ENCODE measurements around the gene METTL15.

METTL15 gene

GRCh38 chr11:28108958-28109357, 770 bp downstream of the METTL15 start:
- POLR2A ChIA-PET: interaction anchor here (1.2 kb wide), 1 partner anchor 602 kb away, joined by 3 read pairs; the partner anchor contains the start of gene LIN7C
- CTCF ChIA-PET: no interaction called here
- TF ChIP-seq ARNT (IDR thresholded peaks at IDR 0.05) (no peak), ELF4 (IDR thresholded peaks at IDR 0.05) (no peak), TARDBP (IDR thresholded peaks at IDR 0.05) (no peak)
- DNase-seq (ENCODE audit: extremely low spot score): no peak

- POLR2A ChIA-PET: interaction anchor here (1.0 kb wide), 2 partner anchors 31 to 391 kb away, joined by 3 read pairs; no protein-coding TSS in a partner anchor
- TF ChIP-seq ELF4 (IDR thresholded peaks at IDR 0.05) (peak; percentile 57; the same call in 1 of the 2 replicates), ZNF384 (IDR thresholded peaks at IDR 0.05) (no peak), NFRKB (IDR thresholded peaks at IDR 0.05) (peak; percentile 44; the same call in 1 of the 2 replicates), SP1 (IDR thresholded peaks at IDR 0.05) (no peak), CTBP1 (IDR thresholded peaks at IDR 0.05; ENCODE audit: borderline replicate concordance) (peak; percentile 70; the same call in 1 of the 2 replicates)
- CTCF ChIA-PET: no interaction called here
- peak; percentile 62 for DNase-seq (ENCODE audit: extremely low spot score)
Observed at GRCh38 chr11:28110108-28110820, 2.1 kb downstream of the METTL15 start.

DNA sequence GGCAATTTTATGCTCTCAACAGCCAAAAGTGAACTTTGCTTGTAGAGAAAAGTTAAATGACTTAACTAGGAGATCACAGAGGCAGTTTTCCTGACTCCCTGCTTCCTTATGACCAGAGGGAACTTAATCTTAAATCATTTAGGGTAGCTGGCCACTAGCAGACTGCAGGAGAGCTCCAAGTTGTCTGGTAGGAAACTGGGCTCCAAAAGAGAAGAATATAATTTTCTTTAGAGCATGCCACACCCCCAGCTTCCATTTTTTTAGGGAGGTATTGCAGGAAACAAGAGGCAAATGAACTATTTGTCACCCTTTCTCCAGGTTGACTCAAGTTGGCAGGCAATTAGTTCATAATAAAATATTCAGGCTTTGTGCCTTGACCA, 2.6 kb downstream of the METTL15 start:
- DNase-seq (ENCODE audit: extremely low spot score): no peak

GRCh38 chr11:28114116-28114515, 5.9 kb downstream of the METTL15 start:
- DNase-seq (ENCODE audit: extremely low spot score): no peak
- ChIA-PET POLR2A (no interaction called here), CTCF (no interaction called here)
- TF ChIP-seq CTBP1 (IDR thresholded peaks at IDR 0.05; ENCODE audit: borderline replicate concordance): no peak
- TF ChIP-seq BHLHE40 (IDR thresholded peaks at IDR 0.05; ENCODE audit: borderline replicate concordance): no peak
- no peak for TF ChIP-seq ZNF384 (IDR thresholded peaks at IDR 0.05)
- TF ChIP-seq HDGF (IDR thresholded peaks at IDR 0.05; ENCODE audit: borderline replicate concordance): no peak
- no peak for TF ChIP-seq L3MBTL2 (conservative IDR thresholded peaks at IDR 0.05)
- no peak for TF ChIP-seq FOXA1 (IDR thresholded peaks at IDR 0.05)
- TF ChIP-seq NFRKB (IDR thresholded peaks at IDR 0.05): no peak
- TF ChIP-seq FOXM1 (IDR thresholded peaks at IDR 0.05; ENCODE audit: borderline replicate concordance): no peak
- no peak for TF ChIP-seq FOXK2 (IDR thresholded peaks at IDR 0.05)
- no peak for TF ChIP-seq ELF4 (IDR thresholded peaks at IDR 0.05)
- no peak for TF ChIP-seq TARDBP (IDR thresholded peaks at IDR 0.05)
- no peak for TF ChIP-seq SP1 (IDR thresholded peaks at IDR 0.05)

More for the DNA sequence above, 2.6 kb downstream of the METTL15 start:
- ChIA-PET POLR2A (interaction anchor here (1.0 kb wide), 1 partner anchor 392 kb away, joined by 3 read pairs; no protein-coding TSS in a partner anchor), CTCF (no interaction called here)
- TF ChIP-seq LEF1 (IDR thresholded peaks at IDR 0.05; ENCODE audit: borderline replicate concordance): no peak
- TF ChIP-seq SUZ12 (IDR thresholded peaks at IDR 0.05): no peak
- no peak for TF ChIP-seq FOXM1 (IDR thresholded peaks at IDR 0.05; ENCODE audit: borderline replicate concordance)
- no peak for TF ChIP-seq CTBP1 (IDR thresholded peaks at IDR 0.05; ENCODE audit: borderline replicate concordance)
- no peak for TF ChIP-seq ZNF384 (IDR thresholded peaks at IDR 0.05)
- no peak for TF ChIP-seq HDGF (IDR thresholded peaks at IDR 0.05; ENCODE audit: borderline replicate concordance)
- TF ChIP-seq BHLHE40 (IDR thresholded peaks at IDR 0.05; ENCODE audit: borderline replicate concordance): no peak
- TF ChIP-seq, protein P1, sequence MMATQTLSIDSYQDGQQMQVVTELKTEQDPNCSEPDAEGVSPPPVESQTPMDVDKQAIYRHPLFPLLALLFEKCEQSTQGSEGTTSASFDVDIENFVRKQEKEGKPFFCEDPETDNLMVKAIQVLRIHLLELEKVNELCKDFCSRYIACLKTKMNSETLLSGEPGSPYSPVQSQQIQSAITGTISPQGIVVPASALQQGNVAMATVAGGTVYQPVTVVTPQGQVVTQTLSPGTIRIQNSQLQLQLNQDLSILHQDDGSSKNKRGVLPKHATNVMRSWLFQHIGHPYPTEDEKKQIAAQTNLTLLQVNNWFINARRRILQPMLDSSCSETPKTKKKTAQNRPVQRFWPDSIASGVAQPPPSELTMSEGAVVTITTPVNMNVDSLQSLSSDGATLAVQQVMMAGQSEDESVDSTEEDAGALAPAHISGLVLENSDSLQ (IDR thresholded peaks at IDR 0.05): no peak
- no peak for TF ChIP-seq ARNT (IDR thresholded peaks at IDR 0.05)
- no peak for TF ChIP-seq FOXK2 (IDR thresholded peaks at IDR 0.05)
- TF ChIP-seq ELF4 (IDR thresholded peaks at IDR 0.05): no peak
- TF ChIP-seq SP1 (IDR thresholded peaks at IDR 0.05): no peak
- TF ChIP-seq NFRKB (IDR thresholded peaks at IDR 0.05): no peak
- no peak for TF ChIP-seq FOXA1 (IDR thresholded peaks at IDR 0.05)
- TF ChIP-seq TARDBP (IDR thresholded peaks at IDR 0.05): no peak
- TF ChIP-seq L3MBTL2 (conservative IDR thresholded peaks at IDR 0.05): no peak

- no peak for DNase-seq (ENCODE audit: extremely low spot score)
- no peak for TF ChIP-seq ELF4 (IDR thresholded peaks at IDR 0.05)
- no peak for TF ChIP-seq SP1 (IDR thresholded peaks at IDR 0.05)
- TF ChIP-seq CTBP1 (IDR thresholded peaks at IDR 0.05; ENCODE audit: borderline replicate concordance): no peak
- CTCF ChIA-PET: no interaction called here
- POLR2A ChIA-PET: no interaction called here
Observed at GRCh38 chr11:28114731-28115130, 6.5 kb downstream of the METTL15 start.

DNA sequence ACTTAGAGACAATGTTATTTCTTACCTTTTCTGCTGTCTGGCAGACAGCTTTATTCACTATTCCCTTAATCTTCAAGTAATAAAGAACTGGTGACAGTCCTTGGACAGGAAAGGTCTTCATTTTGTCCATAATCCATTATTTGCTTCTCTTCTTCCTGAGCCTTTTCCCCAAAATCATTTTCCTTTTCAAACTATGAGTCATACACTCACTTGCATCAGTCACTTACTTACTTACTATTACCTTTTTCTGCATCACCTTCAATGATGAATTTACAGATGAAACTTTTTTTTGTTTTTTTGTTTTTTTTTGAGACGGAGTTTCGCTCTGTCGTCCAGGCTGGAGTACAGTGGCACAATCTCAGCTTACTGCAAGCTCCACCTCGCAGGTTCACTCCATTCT, 9.5 kb downstream of the METTL15 start:
- TF ChIP-seq CTBP1 (IDR thresholded peaks at IDR 0.05; ENCODE audit: borderline replicate concordance): no peak
- no peak for TF ChIP-seq ELF4 (IDR thresholded peaks at IDR 0.05)
- no peak for TF ChIP-seq FOXK2 (IDR thresholded peaks at IDR 0.05)
- TF ChIP-seq FOXA1 (IDR thresholded peaks at IDR 0.05): no peak
- TF ChIP-seq L3MBTL2 (conservative IDR thresholded peaks at IDR 0.05): no peak
- no peak for TF ChIP-seq NFRKB (IDR thresholded peaks at IDR 0.05)
- no peak for TF ChIP-seq SUZ12 (IDR thresholded peaks at IDR 0.05)
- no peak for TF ChIP-seq FOXM1 (IDR thresholded peaks at IDR 0.05; ENCODE audit: borderline replicate concordance)
- DNase-seq (ENCODE audit: extremely low spot score): no peak
- CTCF ChIA-PET: no interaction called here
- POLR2A ChIA-PET: no interaction called here

GRCh38 chr11:28123151-28123581, 15.0 kb downstream of the METTL15 start:
- ChIA-PET CTCF (no interaction called here), POLR2A (interaction anchor here (0.9 kb wide), 1 partner anchor 15 kb away, joined by 4 read pairs; the partner anchor contains the start of genes KIF18A and METTL15)
- no peak for DNase-seq (ENCODE audit: extremely low spot score)
- TF ChIP-seq FOXK2 (IDR thresholded peaks at IDR 0.05): no peak
- TF ChIP-seq SUZ12 (IDR thresholded peaks at IDR 0.05): no peak
- TF ChIP-seq CTBP1 (IDR thresholded peaks at IDR 0.05; ENCODE audit: borderline replicate concordance): no peak
- no peak for TF ChIP-seq HDGF (IDR thresholded peaks at IDR 0.05; ENCODE audit: borderline replicate concordance)
- TF ChIP-seq, protein P1 (IDR thresholded peaks at IDR 0.05): no peak
- no peak for TF ChIP-seq TARDBP (IDR thresholded peaks at IDR 0.05)
- TF ChIP-seq SP1 (IDR thresholded peaks at IDR 0.05): no peak
- TF ChIP-seq FOXA1 (IDR thresholded peaks at IDR 0.05): no peak
- no peak for TF ChIP-seq L3MBTL2 (conservative IDR thresholded peaks at IDR 0.05)
- no peak for TF ChIP-seq FOXM1 (IDR thresholded peaks at IDR 0.05; ENCODE audit: borderline replicate concordance)
- TF ChIP-seq LEF1 (IDR thresholded peaks at IDR 0.05; ENCODE audit: borderline replicate concordance): no peak
- TF ChIP-seq ELF4 (IDR thresholded peaks at IDR 0.05): no peak
- no peak for TF ChIP-seq ARNT (IDR thresholded peaks at IDR 0.05)
- TF ChIP-seq ZNF384 (IDR thresholded peaks at IDR 0.05): no peak
- no peak for TF ChIP-seq NFRKB (IDR thresholded peaks at IDR 0.05)
- TF ChIP-seq BHLHE40 (IDR thresholded peaks at IDR 0.05; ENCODE audit: borderline replicate concordance): no peak
